ENCODE results near the gene APOBR. TPM values are rescaled to one million over a fixed set of nuclear protein-coding genes. Genes with fewer than 3 reads are reported as not detected.

APOBR gene
- polyA plus RNA-seq, 3 donors = 1.9 to 48.6 (median 3.8) TPM

DNA sequence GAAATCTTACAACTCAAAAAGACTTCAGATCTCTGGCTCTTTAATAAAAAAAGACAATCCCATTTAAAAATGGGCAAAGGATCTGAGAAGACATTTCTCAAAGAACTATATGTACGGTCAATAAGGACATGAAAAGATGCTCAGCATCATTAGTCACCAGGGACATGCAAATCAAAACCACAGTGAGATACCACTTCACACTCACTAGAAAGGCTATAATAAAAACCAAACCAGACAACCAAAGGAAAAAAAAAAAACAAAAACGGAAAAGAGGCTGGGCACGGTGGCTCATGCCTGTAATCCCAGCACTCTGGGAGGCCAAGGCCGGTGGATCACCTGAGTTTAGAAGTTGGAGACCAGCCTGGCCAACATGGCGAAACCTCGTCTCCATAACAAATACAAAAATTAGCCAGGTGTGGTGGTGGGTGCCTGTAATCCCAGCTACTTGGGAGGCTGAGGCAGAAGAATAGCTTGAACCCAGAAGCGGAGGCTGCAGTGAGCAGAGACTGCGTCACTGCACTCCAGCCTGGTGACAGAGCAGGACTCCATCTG lies 20.7 kb upstream of the APOBR start:
- Histone ChIP-seq H3K4me2 (replicated peaks; ENCODE audit: extremely low read depth, low read length, poor library complexity, severe bottlenecking) (no peak overlapping the region), H3K27ac (ENCODE audit: low read depth in 1 of 2, low read length in 2 of 2) (no peak overlapping the region), H4K20me1 (ENCODE audit: insufficient read depth, low read length) (peaks cover 18% of the 10 kb centered on the region), H3K79me2 (ENCODE audit: insufficient read depth, low read length) (no peaks in the 10 kb centered on the region), H3K27me3 (ENCODE audit: control insufficient read depth in 2 of 2, insufficient read depth in 2 of 2, low read length in 2 of 2) (no peaks in the 10 kb centered on the region), H3K36me3 (replicated peaks in 1 of 2; ENCODE audit: control insufficient read depth in 1 of 2, insufficient read depth in 2 of 2, low read length in 2 of 2) (peaks cover 45 to 64% of the 10 kb centered on the region in 2 donors), H2AFZ (ENCODE audit: insufficient read depth, low read depth, low read length, poor library complexity, severe bottlenecking) (no peak overlapping the region), H3K4me3 (replicated peaks in 1 of 3; ENCODE audit: low read depth in 2 of 3, low read length in 3 of 3) (no peak overlapping the region), H3K9me3 (replicated peaks in 1 of 2; ENCODE audit: control insufficient read depth in 1 of 2, insufficient read depth in 1 of 2, low read length in 2 of 2) (no peaks in the 10 kb centered on the region), H3K9ac (ENCODE audit: insufficient read depth, low read length, poor library complexity, severe bottlenecking) (no peak overlapping the region), H3K4me1 (ENCODE audit: control insufficient read depth in 1 of 2, insufficient read depth in 2 of 2, low read length in 2 of 2) (peaks cover 3 to 5% of the 10 kb centered on the region in 2 donors)
- 100% methylated on average over 1 of the region's 8 CpGs for WGBS (ENCODE audit: insufficient coverage)
- Mint-ChIP-seq H3K9me3 (peaks cover 0 to 3% (median 0%) of the 10 kb centered on the region in 7 donors), H3K4me3 (no peak overlapping the region), H3K27me3 (ENCODE audit: low read depth in 3 of 3) (peaks cover 0 to 2% (median 0%) of the 10 kb centered on the region in 3 donors), H3K27ac (peak overlapping the region in 3 of 7 donors; percentile 25 to 27 (median 26)), H3K4me1 (peaks cover 2% of the 10 kb centered on the region), H3K36me3 (peaks cover 41 to 66% of the 10 kb centered on the region in 2 donors)
- TF ChIP-seq, protein P1, sequence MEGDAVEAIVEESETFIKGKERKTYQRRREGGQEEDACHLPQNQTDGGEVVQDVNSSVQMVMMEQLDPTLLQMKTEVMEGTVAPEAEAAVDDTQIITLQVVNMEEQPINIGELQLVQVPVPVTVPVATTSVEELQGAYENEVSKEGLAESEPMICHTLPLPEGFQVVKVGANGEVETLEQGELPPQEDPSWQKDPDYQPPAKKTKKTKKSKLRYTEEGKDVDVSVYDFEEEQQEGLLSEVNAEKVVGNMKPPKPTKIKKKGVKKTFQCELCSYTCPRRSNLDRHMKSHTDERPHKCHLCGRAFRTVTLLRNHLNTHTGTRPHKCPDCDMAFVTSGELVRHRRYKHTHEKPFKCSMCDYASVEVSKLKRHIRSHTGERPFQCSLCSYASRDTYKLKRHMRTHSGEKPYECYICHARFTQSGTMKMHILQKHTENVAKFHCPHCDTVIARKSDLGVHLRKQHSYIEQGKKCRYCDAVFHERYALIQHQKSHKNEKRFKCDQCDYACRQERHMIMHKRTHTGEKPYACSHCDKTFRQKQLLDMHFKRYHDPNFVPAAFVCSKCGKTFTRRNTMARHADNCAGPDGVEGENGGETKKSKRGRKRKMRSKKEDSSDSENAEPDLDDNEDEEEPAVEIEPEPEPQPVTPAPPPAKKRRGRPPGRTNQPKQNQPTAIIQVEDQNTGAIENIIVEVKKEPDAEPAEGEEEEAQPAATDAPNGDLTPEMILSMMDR (IDR thresholded peaks at IDR 0.05) = no peak
- intact Hi-C loops (cut with micrococcal nuclease) = no loop called here
- DNase-seq = no peak

DNA sequence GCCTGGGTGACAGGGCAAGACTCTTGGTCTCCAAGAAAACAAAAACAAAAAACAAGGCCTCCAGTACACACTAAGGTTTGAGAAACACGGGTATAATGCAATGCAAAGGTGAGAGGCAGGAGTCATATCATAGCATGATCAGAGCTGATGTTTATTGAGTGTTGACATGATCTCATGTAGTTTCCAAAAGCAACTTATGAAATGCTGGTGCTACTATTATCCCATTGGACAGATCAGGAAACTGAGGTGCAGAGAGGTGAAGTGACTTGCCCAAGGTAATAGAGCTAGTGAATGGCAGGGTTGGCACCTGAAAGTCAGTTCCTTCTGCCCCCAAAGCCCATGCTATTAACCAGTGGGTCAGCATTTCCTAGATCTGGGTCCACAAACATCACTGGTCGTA lies 19.2 kb upstream of the APOBR start:
- H3K36me3 ChIP-seq (replicated peaks in 1 of 2; ENCODE audit: control insufficient read depth in 1 of 2, insufficient read depth in 2 of 2, low read length in 2 of 2) = peaks cover 56 to 78% of the 10 kb centered on the region in 2 donors
- Mint-ChIP-seq H3K36me3 (peaks cover 44 to 80% of the 10 kb centered on the region in 2 donors), H3K27me3 (ENCODE audit: low read depth in 3 of 3) (peaks cover 0 to 2% (median 0%) of the 10 kb centered on the region in 3 donors), H3K27ac (peak overlapping the region in 3 of 7 donors; percentile 4 to 52 (median 5)), H3K9me3 (peaks cover 0 to 3% (median 0%) of the 10 kb centered on the region in 7 donors), H3K4me3 (no peak overlapping the region), H3K4me1 (peaks cover 2% of the 10 kb centered on the region)
- H4K20me1 ChIP-seq (ENCODE audit: insufficient read depth, low read length) = peaks cover 28% of the 10 kb centered on the region
- DNase-seq = no peak
- WGBS (ENCODE audit: insufficient coverage) = no CpG with 5 or more reads among the region's 2 CpGs
- H3K9ac ChIP-seq (ENCODE audit: insufficient read depth, low read length, poor library complexity, severe bottlenecking) = no peak overlapping the region
- no peak overlapping the region for H2AFZ ChIP-seq (ENCODE audit: insufficient read depth, low read depth, low read length, poor library complexity, severe bottlenecking)
- TF ChIP-seq, protein P1 (IDR thresholded peaks at IDR 0.05) = no peak
- H3K9me3 ChIP-seq (replicated peaks in 1 of 2; ENCODE audit: control insufficient read depth in 1 of 2, insufficient read depth in 1 of 2, low read length in 2 of 2) = no peaks in the 10 kb centered on the region
- H3K79me2 ChIP-seq (ENCODE audit: insufficient read depth, low read length) = no peaks in the 10 kb centered on the region
- peaks cover 5 to 9% of the 10 kb centered on the region in 2 donors for H3K4me1 ChIP-seq (ENCODE audit: control insufficient read depth in 1 of 2, insufficient read depth in 2 of 2, low read length in 2 of 2)
- intact Hi-C loops (cut with micrococcal nuclease) = no loop called here
- no peak overlapping the region for H3K4me3 ChIP-seq (replicated peaks in 1 of 3; ENCODE audit: low read depth in 2 of 3, low read length in 3 of 3)
- no peaks in the 10 kb centered on the region for H3K27me3 ChIP-seq (ENCODE audit: control insufficient read depth in 2 of 2, insufficient read depth in 2 of 2, low read length in 2 of 2)
- H3K4me2 ChIP-seq (replicated peaks; ENCODE audit: extremely low read depth, low read length, poor library complexity, severe bottlenecking) = no peak overlapping the region
- H3K27ac ChIP-seq (ENCODE audit: low read depth in 1 of 2, low read length in 2 of 2) = no peak overlapping the region

All from CD14-positive monocyte (primary cell).